ENCODE measurements around the gene PIGL. TPM values are rescaled to one million over a fixed set of nuclear protein-coding genes. Genes with fewer than 3 reads are reported as not detected.
"Not testable (repeated sequence)": the region's sequence is repeated elsewhere in the genome, so short reads cannot be mapped to it uniquely, and the experiment has no call there.

The PIGL gene
- total RNA-seq, 2 donors from 2014 or later, result 42.5 to 51.9 TPM

- Mint-ChIP-seq H3K4me3 (no peak overlapping the region), H3K4me1 (ENCODE audit: low read depth) (peaks cover 12% of the 10 kb centered on the region), H3K27ac (no peak overlapping the region), H3K9me3 (no peaks in the 10 kb centered on the region), H3K27me3 (ENCODE audit: low read depth) (no peaks in the 10 kb centered on the region), H3K36me3 (ENCODE audit: insufficient read depth in 2 of 2) (peaks cover 0 to 5% of the 10 kb centered on the region in 2 donors)
- ATAC-seq (replicated peaks in 1 of 2), result no peak
- no peak for DNase-seq
Measured at GRCh38 chr17:16306211-16306610, 89.2 kb downstream of the PIGL start.

GRCh38 chr17:16312061-16312460 lies 95.1 kb downstream of the PIGL start:
- not testable (repeated sequence) for H3K27ac Mint-ChIP-seq; H3K9me3 Mint-ChIP-seq; H3K4me1 Mint-ChIP-seq (ENCODE audit: low read depth); DNase-seq; H3K27me3 Mint-ChIP-seq (ENCODE audit: low read depth); H3K4me3 Mint-ChIP-seq; H3K36me3 Mint-ChIP-seq (ENCODE audit: insufficient read depth in 2 of 2); ATAC-seq (replicated peaks in 1 of 2)

- H3K9me3 Mint-ChIP-seq, result no peaks in the 10 kb centered on the region
- no peaks in the 10 kb centered on the region for H3K27me3 Mint-ChIP-seq (ENCODE audit: low read depth)
- ATAC-seq (replicated peaks in 1 of 2) (no peak), DNase-seq (no peak)
- H3K4me1 Mint-ChIP-seq (ENCODE audit: low read depth), result peaks cover 8% of the 10 kb centered on the region
- no peak overlapping the region for H3K4me3 Mint-ChIP-seq
- peaks cover 0 to 3% of the 10 kb centered on the region in 2 donors for H3K36me3 Mint-ChIP-seq (ENCODE audit: insufficient read depth in 2 of 2)
- no peak overlapping the region for H3K27ac Mint-ChIP-seq
Measured at GRCh38 chr17:16313139-16314090, 96.4 kb downstream of the PIGL start.

- Mint-ChIP-seq H3K9me3 (no peaks in the 10 kb centered on the region), H3K27me3 (ENCODE audit: low read depth) (no peaks in the 10 kb centered on the region), H3K27ac (no peak overlapping the region), H3K4me1 (ENCODE audit: low read depth) (peaks cover 8% of the 10 kb centered on the region), H3K36me3 (ENCODE audit: insufficient read depth in 2 of 2) (peaks cover 0 to 3% of the 10 kb centered on the region in 2 donors), H3K4me3 (no peak overlapping the region)
- ATAC-seq (replicated peaks in 1 of 2) (no peak), DNase-seq (no peak)
Measured at GRCh38 chr17:16314189-16314588, 97.2 kb downstream of the PIGL start.

- no peaks in the 10 kb centered on the region for H3K9me3 Mint-ChIP-seq
- no peak for ATAC-seq (replicated peaks in 1 of 2)
- H3K27me3 Mint-ChIP-seq (ENCODE audit: low read depth), result no peaks in the 10 kb centered on the region
- H3K36me3 Mint-ChIP-seq (ENCODE audit: insufficient read depth in 2 of 2), result peaks cover 0 to 3% of the 10 kb centered on the region in 2 donors
- H3K27ac Mint-ChIP-seq, result no peak overlapping the region
- no peak for DNase-seq
- H3K4me1 Mint-ChIP-seq (ENCODE audit: low read depth), result peaks cover 8% of the 10 kb centered on the region
- H3K4me3 Mint-ChIP-seq, result no peak overlapping the region
Measured at GRCh38 chr17:16314859-16315258, 97.8 kb downstream of the PIGL start.

- H3K4me1 Mint-ChIP-seq (ENCODE audit: low read depth), result no peaks in the 10 kb centered on the region
- no peak overlapping the region for H3K27ac Mint-ChIP-seq
- no peaks in the 10 kb centered on the region for H3K9me3 Mint-ChIP-seq
- ATAC-seq (replicated peaks in 1 of 2) (no peak), DNase-seq (no peak)
- no peaks in the 10 kb centered on the region for H3K27me3 Mint-ChIP-seq (ENCODE audit: low read depth)
- H3K4me3 Mint-ChIP-seq, result no peak overlapping the region
- H3K36me3 Mint-ChIP-seq (ENCODE audit: insufficient read depth in 2 of 2), result no peaks in the 10 kb centered on the region
Measured at GRCh38 chr17:16319969-16320368, 103.0 kb downstream of the PIGL start.

- DNase-seq (no peak), ATAC-seq (replicated peaks in 1 of 2) (no peak)
- Mint-ChIP-seq H3K4me3 (no peak overlapping the region), H3K4me1 (ENCODE audit: low read depth) (no peaks in the 10 kb centered on the region), H3K27ac (no peak overlapping the region), H3K36me3 (ENCODE audit: insufficient read depth in 2 of 2) (peaks cover 2 to 4% of the 10 kb centered on the region in 2 donors), H3K27me3 (ENCODE audit: low read depth) (no peaks in the 10 kb centered on the region), H3K9me3 (no peaks in the 10 kb centered on the region)
Measured at GRCh38 chr17:16322636-16323035, 105.6 kb downstream of the PIGL start.

GRCh38 chr17:16325964-16326363 lies 109.0 kb downstream of the PIGL start:
- H3K4me1 Mint-ChIP-seq (ENCODE audit: low read depth), result no peaks in the 10 kb centered on the region
- H3K27me3 Mint-ChIP-seq (ENCODE audit: low read depth), result no peaks in the 10 kb centered on the region
- H3K27ac Mint-ChIP-seq, result no peak overlapping the region
- no peak for DNase-seq
- ATAC-seq (replicated peaks in 1 of 2), result no peak
- H3K36me3 Mint-ChIP-seq (ENCODE audit: insufficient read depth in 2 of 2), result peaks cover 2 to 4% of the 10 kb centered on the region in 2 donors
- no peaks in the 10 kb centered on the region for H3K9me3 Mint-ChIP-seq
- H3K4me3 Mint-ChIP-seq, result no peak overlapping the region

GRCh38 chr17:16327018-16327417 lies 110.0 kb downstream of the PIGL start:
- no peaks in the 10 kb centered on the region for H3K4me1 Mint-ChIP-seq (ENCODE audit: low read depth)
- no peaks in the 10 kb centered on the region for H3K27me3 Mint-ChIP-seq (ENCODE audit: low read depth)
- ATAC-seq (replicated peaks in 1 of 2) (no peak), DNase-seq (no peak)
- no peak overlapping the region for H3K27ac Mint-ChIP-seq
- peaks cover 2 to 4% of the 10 kb centered on the region in 2 donors for H3K36me3 Mint-ChIP-seq (ENCODE audit: insufficient read depth in 2 of 2)
- no peak overlapping the region for H3K4me3 Mint-ChIP-seq
- no peaks in the 10 kb centered on the region for H3K9me3 Mint-ChIP-seq

- DNase-seq (no peak), ATAC-seq (replicated peaks in 1 of 2) (no peak)
- Mint-ChIP-seq H3K4me3 (no peak overlapping the region), H3K36me3 (ENCODE audit: insufficient read depth in 2 of 2) (peaks cover 2 to 4% of the 10 kb centered on the region in 2 donors), H3K4me1 (ENCODE audit: low read depth) (no peaks in the 10 kb centered on the region), H3K27me3 (ENCODE audit: low read depth) (no peaks in the 10 kb centered on the region), H3K27ac (no peak overlapping the region), H3K9me3 (no peaks in the 10 kb centered on the region)
Measured at GRCh38 chr17:16328997-16329396, 112.0 kb downstream of the PIGL start.

- Mint-ChIP-seq H3K27me3 (ENCODE audit: low read depth) (no peaks in the 10 kb centered on the region), H3K27ac (no peak overlapping the region), H3K36me3 (ENCODE audit: insufficient read depth in 2 of 2) (peaks cover 2 to 4% of the 10 kb centered on the region in 2 donors), H3K4me3 (no peak overlapping the region), H3K4me1 (ENCODE audit: low read depth) (no peaks in the 10 kb centered on the region), H3K9me3 (no peaks in the 10 kb centered on the region)
- DNase-seq (no peak), ATAC-seq (replicated peaks in 1 of 2) (no peak)
Measured at GRCh38 chr17:16329519-16330271, 112.7 kb downstream of the PIGL start.

GRCh38 chr17:16338391-16338790 lies 121.4 kb downstream of the PIGL start:
- Mint-ChIP-seq H3K9me3 (no peaks in the 10 kb centered on the region), H3K36me3 (ENCODE audit: insufficient read depth in 2 of 2) (peaks cover 2 to 5% of the 10 kb centered on the region in 2 donors), H3K27ac (no peak overlapping the region)

GRCh38 chr17:16339402-16339801 lies 122.4 kb downstream of the PIGL start:
- ATAC-seq (replicated peaks in 1 of 2) (no peak), DNase-seq (no peak)
- H3K36me3 Mint-ChIP-seq (ENCODE audit: insufficient read depth in 2 of 2), result peaks cover 5 to 8% of the 10 kb centered on the region in 2 donors
- H3K27me3 Mint-ChIP-seq (ENCODE audit: low read depth), result no peaks in the 10 kb centered on the region
- H3K4me1 Mint-ChIP-seq (ENCODE audit: low read depth), result no peaks in the 10 kb centered on the region
- H3K27ac Mint-ChIP-seq, result no peak overlapping the region
- H3K9me3 Mint-ChIP-seq, result no peaks in the 10 kb centered on the region
- no peak overlapping the region for H3K4me3 Mint-ChIP-seq

More at GRCh38 chr17:16338391-16338790, 121.4 kb downstream of the PIGL start:
- Mint-ChIP-seq H3K4me3 (no peak overlapping the region), H3K27me3 (ENCODE audit: low read depth) (no peaks in the 10 kb centered on the region), H3K4me1 (ENCODE audit: low read depth) (no peaks in the 10 kb centered on the region)
- DNase-seq (no peak), ATAC-seq (replicated peaks in 1 of 2) (no peak)

Data from activated T-cell treated with anti-CD3 and anti-CD28 coated beads, Interleukin-2, amount 50 U/mL, for 72 hours (primary cell).